NCI-H1436 (cell line): ENCODE measurements around the gene PLOD3.

Experiments used
- DNase-seq: peaks from one replicate; lab custom pipeline; 2025; lab: John Stamatoyannopoulos, UW

The PLOD3 gene

GRCh38 chr7:101238226-101239182, 21.1 kb upstream of the PLOD3 start:
- DNase-seq = no peak

GRCh38 chr7:101237206-101238067, 20.1 kb upstream of the PLOD3 start, which contains the start of gene CLDN15:
Gene CLDN15, minus strand, starts transcription at chr7:101237802. Its CDS starts 221 bp downstream, at chr7:101237581.
- no peak for DNase-seq

GRCh38 chr7:101236292-101236835, 19.0 kb upstream of the PLOD3 start:
- DNase-seq = no peak

- no peak for DNase-seq
Measured at GRCh38 chr7:101235522-101235921, 18.1 kb upstream of the PLOD3 start.

- DNase-seq = no peak
Measured at GRCh38 chr7:101235050-101235449, 17.7 kb upstream of the PLOD3 start.

- no peak for DNase-seq
Measured at GRCh38 chr7:101234636-101235035, 17.3 kb upstream of the PLOD3 start.

GRCh38 chr7:101233907-101234547, 16.6 kb upstream of the PLOD3 start:
- no peak for DNase-seq

- peak; percentile 34 for DNase-seq
Measured at GRCh38 chr7:101232141-101232850, 14.9 kb upstream of the PLOD3 start.

GRCh38 chr7:101231644-101232043, 14.3 kb upstream of the PLOD3 start:
- DNase-seq = no peak

- DNase-seq = no peak
Measured at GRCh38 chr7:101226721-101227120, 9.3 kb upstream of the PLOD3 start.

GRCh38 chr7:101225650-101226049, 8.3 kb upstream of the PLOD3 start:
- DNase-seq = no peak

GRCh38 chr7:101223528-101223927, 6.1 kb upstream of the PLOD3 start:
- no peak for DNase-seq

GRCh38 chr7:101222275-101222830, 5.0 kb upstream of the PLOD3 start:
- DNase-seq = no peak

GRCh38 chr7:101220295-101220694, 2.9 kb upstream of the PLOD3 start:
- DNase-seq = no peak

GRCh38 chr7:101218236-101219125, 1.1 kb upstream of the PLOD3 start:
- no peak for DNase-seq

GRCh38 chr7:101216860-101217387, 457 bp downstream of the PLOD3 start:
- no peak for DNase-seq

GRCh38 chr7:101216001-101216859, 1.2 kb downstream of the PLOD3 start:
- DNase-seq = no peak

GRCh38 chr7:101212014-101212413, 5.4 kb downstream of the PLOD3 start:
- DNase-seq = no peak

- no peak for DNase-seq
Measured at GRCh38 chr7:101211501-101211900, 5.9 kb downstream of the PLOD3 start.
